Hematopoietic multipotent progenitor cell treated with erythropoietin and hydrocortisone succinate and interleukin-3 and kit ligand, for 17 days (in vitro differentiated cells): ENCODE data around the gene SS18L1.

Experiments
- DNase-seq: peaks from one replicate; pipeline ENCODE4 v3.0.0-alpha.2; 2015; ENCODE audit warnings: low spot score

The SS18L1 gene

GRCh38 chr20:62174021-62174804, 30.6 kb downstream of the SS18L1 start:
- DNase-seq = no peak

- no peak for DNase-seq
Observed at GRCh38 chr20:62174870-62175624, 31.5 kb downstream of the SS18L1 start.

GRCh38 chr20:62175711-62176110, 32.1 kb downstream of the SS18L1 start:
- DNase-seq = no peak

GRCh38 chr20:62176866-62177265, 33.3 kb downstream of the SS18L1 start:
- DNase-seq = no peak

GRCh38 chr20:62177307-62177706, 33.7 kb downstream of the SS18L1 start:
- DNase-seq = no peak

GRCh38 chr20:62178316-62179161, 35.0 kb downstream of the SS18L1 start:
- no peak for DNase-seq

GRCh38 chr20:62179162-62179504, 35.6 kb downstream of the SS18L1 start:
- DNase-seq = no peak

GRCh38 chr20:62181808-62182207, 38.2 kb downstream of the SS18L1 start:
- no peak for DNase-seq

- peak; percentile 96 for DNase-seq
Observed at GRCh38 chr20:62182469-62183425, 39.2 kb downstream of the SS18L1 start, which contains the start of gene MTG2. Gene MTG2 (plus strand): TSS chr20:62183028. CDS start chr20:62193421, 10,393 bp downstream.

GRCh38 chr20:62183426-62184142, 40.0 kb downstream of the SS18L1 start:
- DNase-seq = peak; percentile 7

GRCh38 chr20:62186096-62186426, 42.5 kb downstream of the SS18L1 start:
- DNase-seq = no peak

GRCh38 chr20:62186887-62187866, 43.6 kb downstream of the SS18L1 start:
- no peak for DNase-seq

- DNase-seq = no peak
Observed at GRCh38 chr20:62190639-62191411, 47.3 kb downstream of the SS18L1 start.

GRCh38 chr20:62191781-62192559, 48.4 kb downstream of the SS18L1 start:
- no peak for DNase-seq

GRCh38 chr20:62192635-62193034, 49.1 kb downstream of the SS18L1 start:
- DNase-seq = no peak

- no peak for DNase-seq
Observed at GRCh38 chr20:62193079-62194025, 49.8 kb downstream of the SS18L1 start.

- DNase-seq = no peak
Observed at GRCh38 chr20:62195075-62195405, 51.5 kb downstream of the SS18L1 start.
